ENCODE measurements around the gene CFAP45. TPM values are rescaled to one million over a fixed set of nuclear protein-coding genes. Genes with fewer than 3 reads are reported as not detected.

Gene CFAP45
- total RNA-seq, 4 donors from 2014 or later = 0.97 to 3.6 (median 1.8) TPM; not detected in 1

DNA sequence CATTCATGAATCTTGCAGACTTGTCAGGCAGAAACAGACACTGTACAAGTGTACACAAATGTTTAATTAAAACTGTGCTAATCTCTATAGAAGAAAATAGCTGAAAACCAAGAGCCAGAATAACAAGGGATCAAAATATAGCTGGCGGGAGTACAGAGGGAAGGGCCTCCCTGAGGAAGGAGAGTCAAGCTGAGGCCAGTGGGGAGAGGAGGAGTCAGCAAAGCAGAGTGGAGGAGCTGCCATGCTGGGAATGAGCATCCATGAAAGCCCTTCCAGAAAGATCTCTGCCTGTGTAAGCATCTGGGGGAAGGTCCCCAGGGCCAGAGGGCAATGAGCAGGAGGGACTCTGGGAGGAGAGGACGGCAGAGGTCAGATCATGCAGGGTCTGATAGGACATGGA lies 58.2 kb downstream of the CFAP45 start:
- TF ChIP-seq, protein P1, sequence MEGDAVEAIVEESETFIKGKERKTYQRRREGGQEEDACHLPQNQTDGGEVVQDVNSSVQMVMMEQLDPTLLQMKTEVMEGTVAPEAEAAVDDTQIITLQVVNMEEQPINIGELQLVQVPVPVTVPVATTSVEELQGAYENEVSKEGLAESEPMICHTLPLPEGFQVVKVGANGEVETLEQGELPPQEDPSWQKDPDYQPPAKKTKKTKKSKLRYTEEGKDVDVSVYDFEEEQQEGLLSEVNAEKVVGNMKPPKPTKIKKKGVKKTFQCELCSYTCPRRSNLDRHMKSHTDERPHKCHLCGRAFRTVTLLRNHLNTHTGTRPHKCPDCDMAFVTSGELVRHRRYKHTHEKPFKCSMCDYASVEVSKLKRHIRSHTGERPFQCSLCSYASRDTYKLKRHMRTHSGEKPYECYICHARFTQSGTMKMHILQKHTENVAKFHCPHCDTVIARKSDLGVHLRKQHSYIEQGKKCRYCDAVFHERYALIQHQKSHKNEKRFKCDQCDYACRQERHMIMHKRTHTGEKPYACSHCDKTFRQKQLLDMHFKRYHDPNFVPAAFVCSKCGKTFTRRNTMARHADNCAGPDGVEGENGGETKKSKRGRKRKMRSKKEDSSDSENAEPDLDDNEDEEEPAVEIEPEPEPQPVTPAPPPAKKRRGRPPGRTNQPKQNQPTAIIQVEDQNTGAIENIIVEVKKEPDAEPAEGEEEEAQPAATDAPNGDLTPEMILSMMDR (IDR thresholded peaks at IDR 0.05) = no peak
- no peak for TF ChIP-seq POLR2A (IDR thresholded peaks at IDR 0.05)
- no peak overlapping the region for H3K27ac ChIP-seq
- no peaks in the 10 kb centered on the region for H3K4me1 ChIP-seq
- no peaks in the 10 kb centered on the region for H3K9me3 ChIP-seq
- DNase-seq = no peak
- H3K36me3 ChIP-seq = no peaks in the 10 kb centered on the region
- H3K4me3 ChIP-seq = no peak overlapping the region
- no peaks in the 10 kb centered on the region for H3K27me3 ChIP-seq
- intact Hi-C loops (cut with DNase I; ENCODE audit: low total_unique reads) = no loop called here

DNA sequence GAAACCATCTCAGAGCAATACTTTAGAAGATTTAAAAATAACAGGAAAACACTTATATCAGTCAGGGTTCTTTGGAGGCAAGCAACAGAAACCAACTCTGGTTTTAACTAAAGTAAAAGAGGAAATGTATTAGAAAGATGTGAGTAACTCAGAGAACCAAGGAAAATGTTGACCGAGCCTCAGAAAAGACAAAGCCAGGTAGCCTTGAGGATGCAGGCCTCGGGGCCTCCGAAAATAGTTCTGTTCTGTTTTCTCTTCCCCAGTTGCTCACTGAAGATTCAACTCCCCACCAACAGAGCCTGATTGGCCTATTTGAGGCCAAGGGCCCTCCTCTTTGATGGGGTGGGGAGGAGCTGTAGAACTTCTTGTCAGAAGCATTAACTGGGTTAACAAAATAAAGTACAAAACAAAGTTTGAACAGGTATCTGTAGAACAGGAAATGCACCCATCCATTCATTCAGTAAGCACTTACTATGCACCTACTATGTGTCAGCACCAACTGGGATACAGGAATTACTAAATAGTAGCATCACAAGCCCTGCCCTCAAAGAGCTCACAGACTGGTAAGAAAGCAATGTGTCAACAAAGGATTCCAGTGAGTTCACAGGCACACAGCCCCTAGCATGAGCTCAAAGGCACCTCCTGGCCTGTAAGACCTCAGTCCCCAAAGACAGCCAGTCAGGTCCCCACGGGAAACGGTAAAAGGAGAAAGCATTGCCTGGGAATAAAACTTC lies 60.7 kb downstream of the CFAP45 start:
- H3K9me3 ChIP-seq = no peaks in the 10 kb centered on the region
- no peak overlapping the region for H3K4me3 ChIP-seq
- H3K36me3 ChIP-seq = no peaks in the 10 kb centered on the region
- H3K4me1 ChIP-seq = no peaks in the 10 kb centered on the region
- TF ChIP-seq POLR2A (IDR thresholded peaks at IDR 0.05) = no peak
- TF ChIP-seq, protein P1 (IDR thresholded peaks at IDR 0.05) = no peak
- intact Hi-C loops (cut with DNase I; ENCODE audit: low total_unique reads) = no loop called here
- DNase-seq = no peak
- H3K27ac ChIP-seq = no peak overlapping the region
- H3K27me3 ChIP-seq = no peaks in the 10 kb centered on the region

DNA sequence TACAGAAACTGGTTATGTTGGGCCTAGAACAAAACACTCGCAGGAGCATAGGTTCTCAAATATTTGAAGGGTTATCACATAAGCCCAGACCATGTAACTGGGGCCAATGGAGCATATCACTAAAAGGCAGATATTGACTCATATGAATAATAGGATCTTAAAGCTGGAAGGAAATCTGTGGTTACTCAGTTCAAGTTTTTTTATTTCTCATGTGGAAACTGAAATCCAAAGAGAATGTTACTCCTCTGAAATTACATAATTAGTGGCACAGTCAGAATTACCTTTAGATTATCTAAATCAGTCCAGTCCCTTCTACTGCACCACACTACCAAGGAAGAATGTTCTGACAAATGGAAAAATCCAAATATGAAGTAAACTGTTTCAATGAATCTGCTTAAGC lies 61.2 kb downstream of the CFAP45 start:
- no peak for TF ChIP-seq POLR2A (IDR thresholded peaks at IDR 0.05)
- TF ChIP-seq, protein P1 (IDR thresholded peaks at IDR 0.05) = no peak
- H3K36me3 ChIP-seq = no peaks in the 10 kb centered on the region
- intact Hi-C loops (cut with DNase I; ENCODE audit: low total_unique reads) = no loop called here
- H3K9me3 ChIP-seq = no peaks in the 10 kb centered on the region
- no peaks in the 10 kb centered on the region for H3K4me1 ChIP-seq
- H3K27me3 ChIP-seq = no peaks in the 10 kb centered on the region
- H3K27ac ChIP-seq = no peak overlapping the region
- H3K4me3 ChIP-seq = no peak overlapping the region
- DNase-seq = no peak

DNA sequence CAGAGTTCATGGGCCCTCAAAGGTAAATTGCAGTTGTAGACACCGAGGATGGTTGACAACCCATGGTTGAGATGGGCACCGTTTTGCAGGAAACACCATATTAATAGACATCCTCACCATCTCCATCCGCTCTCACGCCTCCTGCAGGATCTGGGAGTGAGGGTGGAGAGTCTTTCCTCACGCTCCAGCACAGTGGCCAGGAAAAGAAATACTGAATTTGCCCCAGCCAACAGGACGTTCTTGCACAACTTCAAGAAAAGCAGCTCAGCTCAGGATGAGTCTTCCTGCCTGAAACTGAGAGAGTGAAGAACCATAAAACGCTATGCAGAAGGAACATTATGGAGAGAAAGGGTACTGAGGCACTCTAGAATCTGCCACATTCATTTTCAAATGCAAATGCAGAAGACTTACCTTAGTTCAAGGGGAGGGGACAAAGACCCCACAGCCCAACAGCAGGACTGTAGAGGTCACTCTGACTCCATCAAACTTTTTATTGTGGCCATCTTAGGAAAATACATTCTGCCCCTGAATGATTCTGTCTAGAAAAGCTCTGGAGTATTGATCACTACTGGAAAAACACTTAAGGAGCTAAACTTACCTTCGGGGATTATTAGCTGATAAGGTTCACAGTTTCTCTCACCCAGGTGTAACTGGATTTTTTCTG lies 64.0 kb downstream of the CFAP45 start:
- no peak overlapping the region for H3K4me3 ChIP-seq
- no peaks in the 10 kb centered on the region for H3K36me3 ChIP-seq
- intact Hi-C loops (cut with DNase I; ENCODE audit: low total_unique reads) = loop anchor here (2.0 kb wide), 1 partner anchor 55 kb away; no protein-coding TSS in a partner anchor
- TF ChIP-seq POLR2A (IDR thresholded peaks at IDR 0.05) = no peak
- TF ChIP-seq, protein P1 (IDR thresholded peaks at IDR 0.05) = peak in 2 of 4 experiments; percentile 6 to 10
- no peaks in the 10 kb centered on the region for H3K27me3 ChIP-seq
- no peak for DNase-seq
- no peaks in the 10 kb centered on the region for H3K9me3 ChIP-seq
- H3K27ac ChIP-seq = no peak overlapping the region
- no peaks in the 10 kb centered on the region for H3K4me1 ChIP-seq

DNA sequence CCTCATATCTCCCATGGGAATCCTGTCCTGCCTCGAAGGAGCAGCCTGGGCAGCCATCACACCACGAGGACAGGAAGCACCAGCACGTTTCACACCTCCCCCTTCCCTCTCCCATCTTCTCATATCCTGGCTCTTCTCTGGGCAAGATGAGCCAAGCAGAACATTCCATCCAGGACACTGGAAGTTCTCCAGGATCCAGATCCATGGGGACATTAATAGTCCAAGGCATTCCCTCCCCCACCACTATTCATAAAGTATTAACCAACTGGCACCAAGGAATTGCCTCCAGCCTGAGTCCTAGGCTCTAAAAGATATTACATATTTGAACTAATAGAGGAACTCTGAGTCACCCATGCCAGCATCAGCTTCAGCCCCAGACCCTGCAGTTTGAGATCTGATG lies 64.6 kb downstream of the CFAP45 start:
- no peak for DNase-seq
- Histone ChIP-seq H3K27ac (no peak overlapping the region), H3K4me1 (no peaks in the 10 kb centered on the region), H3K4me3 (no peak overlapping the region), H3K9me3 (no peaks in the 10 kb centered on the region), H3K27me3 (no peaks in the 10 kb centered on the region), H3K36me3 (no peaks in the 10 kb centered on the region)
- intact Hi-C loops (cut with DNase I; ENCODE audit: low total_unique reads) = no loop called here
- no peak for TF ChIP-seq POLR2A (IDR thresholded peaks at IDR 0.05)
- TF ChIP-seq, protein P1 (IDR thresholded peaks at IDR 0.05) = no peak
